Caco-2 (cell line): ENCODE data around the gene OXNAD1. TPM values are rescaled to one million over a fixed set of nuclear protein-coding genes. Genes with fewer than 3 reads are reported as not detected.

Experiments
- BruUV-seq: library from RNA; stranded (reverse); fragments of 400-500 nt; replicated peaks from 2 replicates; lab custom pipeline; 2021; lab: Mats Ljungman, UMichigan
- CTCF ChIA-PET: fragments of 300-600 bp; sonication (Branson Sonifier 250); formaldehyde crosslinking; loops from one replicate; lab custom pipeline; 2022; ENCODE audit warnings: antibody characterized with exemption; lab: Charles Lee
- POLR2A ChIA-PET: fragments of 300-600 bp; sonication (Branson Sonifier 250); formaldehyde crosslinking; loops from one replicate; lab custom pipeline; 2022; ENCODE audit warnings: antibody characterized with exemption; lab: Charles Lee
- DNase-seq, 2 experiments: peaks; one replicate each; pipeline versions ENCODE4 v3.0.0 to v3.0.0-alpha.2; 2020 to 2022
- H3K27me3 ChIP-seq: replicated peaks from 2 replicates; pipeline ENCODE4 v1.6.0; 2011; ENCODE audit warnings: low read length; ENCODE audit not compliant: control insufficient read depth, insufficient read depth
- H3K36me3 ChIP-seq: 2 replicates; pipeline ENCODE4 v1.5.1; 2011; ENCODE audit warnings: low read length; ENCODE audit not compliant: control insufficient read depth, insufficient read depth
- H3K4me1 ChIP-seq: fragments of 250-450 bp; sonication (Bioruptor Pico); 2 replicates; pipeline ENCODE4 v1.5.1; 2020; ENCODE audit warnings: mild to moderate bottlenecking
- H3K4me3 ChIP-seq: 2 replicates; pipeline ENCODE4 v1.5.1; 2011; ENCODE audit warnings: low read depth, mild to moderate bottlenecking, control low read depth, low read length
- H3K9me3 ChIP-seq: fragments of 250-450 bp; sonication (Bioruptor Pico); 2 replicates; pipeline ENCODE4 v1.5.1; 2020; ENCODE audit warnings: mild to moderate bottlenecking, moderate library complexity
- H3K27ac Mint-ChIP-seq: one replicate; pipeline ENCODE4 v1.8.0; 2022; ENCODE audit warnings: mixed read lengths; ENCODE audit not compliant: unreplicated experiment
- H3K27me3 Mint-ChIP-seq: one replicate; pipeline ENCODE4 v1.8.0; 2022; ENCODE audit warnings: mixed read lengths; ENCODE audit not compliant: insufficient read depth, unreplicated experiment
- H3K36me3 Mint-ChIP-seq: one replicate; pipeline ENCODE4 v1.8.0; 2022; ENCODE audit warnings: mild to moderate bottlenecking, mixed read lengths; ENCODE audit not compliant: insufficient read depth, unreplicated experiment
- H3K4me1 Mint-ChIP-seq: one replicate; pipeline ENCODE4 v1.8.0; 2022; ENCODE audit warnings: low read depth, mixed read lengths; ENCODE audit not compliant: unreplicated experiment
- H3K4me3 Mint-ChIP-seq: one replicate; pipeline ENCODE4 v1.8.0; 2022; ENCODE audit warnings: mild to moderate bottlenecking, moderate library complexity, mixed read lengths; ENCODE audit not compliant: unreplicated experiment
- H3K9me3 Mint-ChIP-seq: one replicate; pipeline ENCODE4 v1.8.0; 2022; ENCODE audit warnings: mixed read lengths; ENCODE audit not compliant: unreplicated experiment
- CTCF ChIP-seq, 2 experiments: fragments of 200-600 bp in 1 of 2; IDR thresholded peaks; 1 replicate in 1 of 2; 2 replicates in 1 of 2; pipeline versions ENCODE4 v1.5.1 to v1.8.0; 2011 to 2022; ENCODE audit warnings: antibody characterized with exemption in 1 of 2, control low read depth in 1 of 2, inconsistent platforms in 1 of 2, low read depth in 1 of 2, low read length in 1 of 2, mild to moderate bottlenecking in 1 of 2, moderate library complexity in 1 of 2; ENCODE audit not compliant: insufficient read depth in 1 of 2, severe bottlenecking in 1 of 2, unreplicated experiment in 1 of 2
- intact Hi-C: fragments of 100-400 bp; cut with micrococcal nuclease; formaldehyde crosslinking; loops from one replicate; pipeline ENCODE4 v1.10.0; 2022; ENCODE audit not compliant: unreplicated experiment
- total RNA-seq: library from RNA; stranded (reverse); gene quantifications from 2 replicates; pipeline ENCODE4 v1.2.3, GENCODE V29; 2022

OXNAD1 gene
- total RNA-seq, 1 experiment from 2014 or later = 20.0 TPM

GRCh38 chr3:16352428-16352827 is 87.4 kb downstream of the OXNAD1 start:
- DNase-seq = no peak
- ChIA-PET POLR2A (no interaction called here), CTCF (no interaction called here)
- Mint-ChIP-seq H3K4me3 (no peak overlapping the region), H3K27me3 (no peaks in the 10 kb centered on the region), H3K27ac (no peak overlapping the region), H3K36me3 (no peaks in the 10 kb centered on the region), H3K9me3 (no peaks in the 10 kb centered on the region), H3K4me1 (no peaks in the 10 kb centered on the region)
- no peak for TF ChIP-seq CTCF (IDR thresholded peaks at IDR 0.05; ENCODE audit: insufficient read depth in 1 of 2, low read depth in 1 of 2, low read length in 1 of 2, severe bottlenecking in 1 of 2, unreplicated experiment in 1 of 2)
- intact Hi-C loops = no loop called here
- Histone ChIP-seq H3K36me3 (no peaks in the 10 kb centered on the region), H3K9me3 (no peaks in the 10 kb centered on the region), H3K27me3 (no peaks in the 10 kb centered on the region), H3K4me1 (no peaks in the 10 kb centered on the region), H3K4me3 (no peak overlapping the region)
- BruUV-seq = no TSS peak

GRCh38 chr3:16354291-16354690 is 89.3 kb downstream of the OXNAD1 start:
- Mint-ChIP-seq H3K4me3 (no peak overlapping the region), H3K36me3 (no peaks in the 10 kb centered on the region), H3K4me1 (no peaks in the 10 kb centered on the region), H3K27ac (no peak overlapping the region), H3K27me3 (no peaks in the 10 kb centered on the region), H3K9me3 (no peaks in the 10 kb centered on the region)
- no peak for DNase-seq
- H3K36me3 ChIP-seq = no peaks in the 10 kb centered on the region
- no peak overlapping the region for H3K4me3 ChIP-seq
- POLR2A ChIA-PET = no interaction called here
- H3K9me3 ChIP-seq = no peaks in the 10 kb centered on the region
- H3K4me1 ChIP-seq = no peaks in the 10 kb centered on the region
- H3K27me3 ChIP-seq = no peaks in the 10 kb centered on the region
- no peak for TF ChIP-seq CTCF (IDR thresholded peaks at IDR 0.05; ENCODE audit: insufficient read depth in 1 of 2, low read depth in 1 of 2, low read length in 1 of 2, severe bottlenecking in 1 of 2, unreplicated experiment in 1 of 2)
- CTCF ChIA-PET = no interaction called here
- no TSS peak for BruUV-seq
- intact Hi-C loops = no loop called here

Other genes with a start within 250 kb of the OXNAD1 start
- not detected in 2 replicates for gene GALNT15, start 90.5 kb upstream of the OXNAD1 start, total RNA-seq
- gene DPH3, start 269 bp upstream of the OXNAD1 start, total RNA-seq = 25.6 and 30.0 TPM in 2 replicates
- 8.3 and 10.2 TPM in 2 replicates for gene RFTN1, start 248.5 kb downstream of the OXNAD1 start, total RNA-seq